Calu3 (cell line): ENCODE measurements around the gene PHIP. TPM values are rescaled to one million over a fixed set of nuclear protein-coding genes. Genes with fewer than 3 reads are reported as not detected.

ENCODE experiments used
- BruUV-seq: library from RNA; stranded (reverse); fragments of 400-500 nt; replicated peaks from 2 replicates; lab custom pipeline; 2021; lab: Mats Ljungman, UMichigan
- CTCF ChIA-PET: fragments of 300-600 bp; sonication (Branson Sonifier 250); formaldehyde crosslinking; loops from one replicate; lab custom pipeline; 2022; ENCODE audit warnings: antibody characterized with exemption; lab: Charles Lee
- DNase-seq: peaks from one replicate; pipeline ENCODE4 v3.0.0; 2022
- H3K27ac Mint-ChIP-seq: one replicate; pipeline ENCODE4 v1.8.0; 2022; ENCODE audit warnings: mixed read lengths; ENCODE audit not compliant: unreplicated experiment
- H3K27me3 Mint-ChIP-seq: one replicate; pipeline ENCODE4 v1.8.0; 2022; ENCODE audit warnings: mixed read lengths; ENCODE audit not compliant: unreplicated experiment
- H3K36me3 Mint-ChIP-seq: one replicate; pipeline ENCODE4 v1.8.0; 2022; ENCODE audit warnings: mild to moderate bottlenecking, moderate library complexity, mixed read lengths; ENCODE audit not compliant: insufficient read depth, unreplicated experiment
- H3K4me1 Mint-ChIP-seq: one replicate; pipeline ENCODE4 v1.8.0; 2022; ENCODE audit warnings: mild to moderate bottlenecking, low read depth, mixed read lengths; ENCODE audit not compliant: unreplicated experiment
- H3K4me3 Mint-ChIP-seq: one replicate; pipeline ENCODE4 v1.8.0; 2022; ENCODE audit warnings: mild to moderate bottlenecking, low read depth, moderate library complexity, mixed read lengths; ENCODE audit not compliant: unreplicated experiment
- H3K9me3 Mint-ChIP-seq: one replicate; pipeline ENCODE4 v1.8.0; 2022; ENCODE audit warnings: low read depth, mixed read lengths; ENCODE audit not compliant: unreplicated experiment
- intact Hi-C: fragments of 100-400 bp; cut with micrococcal nuclease; formaldehyde crosslinking; loops from one replicate; pipeline ENCODE4 v1.10.0; 2022; ENCODE audit not compliant: unreplicated experiment
- total RNA-seq: library from RNA; stranded (reverse); gene quantifications from 2 replicates; pipeline ENCODE4 v1.2.3, GENCODE V29; 2022
- TF ChIP-seq, protein P1 (sequence below): fragments of 200-600 bp; IDR thresholded peaks from one replicate; pipeline ENCODE4 v1.8.0; 2022; ENCODE audit warnings: antibody characterized with exemption; ENCODE audit not compliant: unreplicated experiment

The PHIP gene
- total RNA-seq, 1 experiment from 2014 or later = 50.8 TPM

DNA sequence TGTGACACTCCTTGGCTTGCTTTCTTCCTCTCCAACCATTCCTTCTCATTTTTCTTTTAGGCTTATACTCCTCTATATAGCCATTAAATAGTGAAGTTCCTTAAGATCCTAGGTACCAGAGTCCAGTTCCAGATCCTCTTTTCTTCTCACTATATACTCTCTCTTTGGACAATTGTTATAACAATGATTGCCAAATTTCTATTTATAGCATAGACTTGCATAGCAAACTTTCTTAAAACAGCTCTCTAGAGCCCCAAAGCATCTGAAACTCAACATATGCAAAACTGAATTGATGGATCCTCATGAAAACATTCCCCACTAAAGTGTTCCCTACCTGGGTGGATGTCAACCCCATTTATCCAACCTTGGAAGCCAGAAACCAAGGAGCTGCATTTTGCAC lies 13.4 kb downstream of the PHIP start:
- Mint-ChIP-seq H3K9me3 (no peaks in the 10 kb centered on the region), H3K27ac (no peak overlapping the region), H3K27me3 (no peaks in the 10 kb centered on the region), H3K4me1 (no peaks in the 10 kb centered on the region), H3K4me3 (no peak overlapping the region), H3K36me3 (peaks cover 9% of the 10 kb centered on the region)
- TF ChIP-seq, protein P1, sequence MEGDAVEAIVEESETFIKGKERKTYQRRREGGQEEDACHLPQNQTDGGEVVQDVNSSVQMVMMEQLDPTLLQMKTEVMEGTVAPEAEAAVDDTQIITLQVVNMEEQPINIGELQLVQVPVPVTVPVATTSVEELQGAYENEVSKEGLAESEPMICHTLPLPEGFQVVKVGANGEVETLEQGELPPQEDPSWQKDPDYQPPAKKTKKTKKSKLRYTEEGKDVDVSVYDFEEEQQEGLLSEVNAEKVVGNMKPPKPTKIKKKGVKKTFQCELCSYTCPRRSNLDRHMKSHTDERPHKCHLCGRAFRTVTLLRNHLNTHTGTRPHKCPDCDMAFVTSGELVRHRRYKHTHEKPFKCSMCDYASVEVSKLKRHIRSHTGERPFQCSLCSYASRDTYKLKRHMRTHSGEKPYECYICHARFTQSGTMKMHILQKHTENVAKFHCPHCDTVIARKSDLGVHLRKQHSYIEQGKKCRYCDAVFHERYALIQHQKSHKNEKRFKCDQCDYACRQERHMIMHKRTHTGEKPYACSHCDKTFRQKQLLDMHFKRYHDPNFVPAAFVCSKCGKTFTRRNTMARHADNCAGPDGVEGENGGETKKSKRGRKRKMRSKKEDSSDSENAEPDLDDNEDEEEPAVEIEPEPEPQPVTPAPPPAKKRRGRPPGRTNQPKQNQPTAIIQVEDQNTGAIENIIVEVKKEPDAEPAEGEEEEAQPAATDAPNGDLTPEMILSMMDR = no peak
- CTCF ChIA-PET = no interaction called here
- no TSS peak for BruUV-seq
- DNase-seq = no peak
- intact Hi-C loops = no loop called here

DNA sequence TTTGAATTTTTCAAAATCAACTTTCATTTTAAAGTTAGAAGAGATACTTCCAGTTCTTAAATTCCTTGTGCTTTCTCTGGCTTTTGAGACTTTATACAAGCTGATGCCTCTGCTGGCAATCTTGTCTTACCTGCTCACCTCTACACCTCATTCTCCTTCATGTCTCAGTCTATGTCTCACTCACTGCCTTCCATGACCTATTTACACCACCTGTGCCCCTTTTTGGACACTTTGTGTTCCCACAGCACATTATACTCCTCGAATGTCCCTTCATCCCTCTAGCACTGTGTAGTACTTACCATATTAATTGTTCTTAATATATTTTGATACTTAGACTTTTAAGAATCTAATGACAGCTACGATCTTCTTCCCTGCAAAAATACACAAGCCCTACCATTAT lies 15.3 kb downstream of the PHIP start:
- Mint-ChIP-seq H3K9me3 (no peaks in the 10 kb centered on the region), H3K4me3 (no peak overlapping the region), H3K4me1 (no peaks in the 10 kb centered on the region), H3K27ac (no peak overlapping the region), H3K36me3 (peaks cover 11% of the 10 kb centered on the region), H3K27me3 (no peaks in the 10 kb centered on the region)
- intact Hi-C loops = no loop called here
- no peak for DNase-seq
- TF ChIP-seq, protein P1 = no peak
- no TSS peak for BruUV-seq
- CTCF ChIA-PET = no interaction called here

DNA sequence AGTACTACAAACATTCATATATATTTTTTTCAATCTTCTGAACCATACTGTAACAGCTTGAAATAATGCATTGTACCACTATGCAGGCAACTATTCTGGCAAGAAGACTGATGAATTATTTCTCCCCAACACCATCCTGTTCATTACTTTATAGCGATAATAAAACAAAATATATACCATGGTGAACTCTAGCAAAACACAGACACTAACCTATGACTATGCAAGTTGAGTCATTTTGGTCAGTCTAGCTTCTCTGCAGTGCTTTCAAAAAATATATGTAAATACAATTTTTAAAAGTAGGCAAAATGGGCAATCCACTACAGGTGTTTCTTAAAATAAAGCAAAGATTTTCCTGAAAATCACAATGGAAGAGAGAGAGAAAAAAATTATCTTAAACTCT lies 20.3 kb downstream of the PHIP start:
- TF ChIP-seq, protein P1 = no peak
- H3K27ac Mint-ChIP-seq = no peak overlapping the region
- intact Hi-C loops = no loop called here
- H3K27me3 Mint-ChIP-seq = no peaks in the 10 kb centered on the region
- peaks cover 13% of the 10 kb centered on the region for H3K4me1 Mint-ChIP-seq
- H3K9me3 Mint-ChIP-seq = no peaks in the 10 kb centered on the region
- no peak overlapping the region for H3K4me3 Mint-ChIP-seq
- DNase-seq = no peak
- BruUV-seq = no TSS peak
- H3K36me3 Mint-ChIP-seq = peaks cover 26% of the 10 kb centered on the region
- CTCF ChIA-PET = interaction anchor here (1.0 kb wide), 1 partner anchor 9 kb away, joined by 3 read pairs; no protein-coding TSS in a partner anchor

DNA sequence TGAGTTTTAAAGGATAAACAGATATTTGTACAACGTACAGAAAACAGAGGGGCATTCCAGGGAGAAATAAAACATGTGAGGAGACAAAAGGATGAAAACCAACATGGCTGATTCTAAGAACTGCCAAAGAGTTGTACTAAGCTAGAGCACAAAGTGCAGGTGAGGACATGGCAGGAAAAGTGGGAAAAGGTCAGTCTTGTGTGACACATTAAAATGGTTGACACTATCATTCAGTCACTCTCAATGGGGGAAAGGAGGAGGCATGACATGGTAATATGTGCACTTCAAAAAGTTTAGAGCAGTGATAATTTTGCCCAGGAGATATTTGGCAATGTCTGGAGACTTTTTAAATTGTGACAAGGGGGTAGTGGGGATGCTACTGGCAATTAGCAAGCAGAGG lies 21.8 kb downstream of the PHIP start:
- TF ChIP-seq, protein P1 = no peak
- DNase-seq = no peak
- no peaks in the 10 kb centered on the region for H3K27me3 Mint-ChIP-seq
- CTCF ChIA-PET = no interaction called here
- intact Hi-C loops = no loop called here
- H3K4me3 Mint-ChIP-seq = no peak overlapping the region
- H3K27ac Mint-ChIP-seq = peak overlapping the region; percentile 43
- BruUV-seq = no TSS peak
- H3K9me3 Mint-ChIP-seq = peaks cover 4% of the 10 kb centered on the region
- H3K36me3 Mint-ChIP-seq = peaks cover 35% of the 10 kb centered on the region
- H3K4me1 Mint-ChIP-seq = peaks cover 13% of the 10 kb centered on the region
